Neural progenitor cell (in vitro differentiated cells): Measurements from ENCODE around the gene ANKRD11.

Source experiments
- CTCF ChIP-seq: fragments of 200-600 bp; sonication (generic); IDR thresholded peaks from 2 replicates; pipeline ENCODE4 v1.5.1; 2017; ENCODE audit warnings: antibody characterized with exemption, mild to moderate bottlenecking
- EZH2 ChIP-seq: fragments of 200-600 bp; sonication (generic); IDR thresholded peaks from 2 replicates; pipeline ENCODE4 v1.6.1; 2017; ENCODE audit warnings: antibody characterized with exemption, mild to moderate bottlenecking, moderate library complexity
- EZH2phosphoT487 ChIP-seq: fragments of 200-600 bp; sonication (generic); IDR thresholded peaks from 2 replicates; pipeline ENCODE4 v1.6.1; 2017; ENCODE audit warnings: antibody characterized with exemption

- TF ChIP-seq CTCF (no peak), EZH2 (no peak), EZH2phosphoT487 (no peak)
These were observed 236.6 kb downstream of the ANKRD11 start for GRCh38 chr16:89253548-89254287.
